ENCODE measurements around the gene CACNG1. TPM values are rescaled to one million over a fixed set of nuclear protein-coding genes. Genes with fewer than 3 reads are reported as not detected.

CACNG1 gene
- total and polyA plus RNA-seq, 2 experiments from 2014 or later = not detected

DNA sequence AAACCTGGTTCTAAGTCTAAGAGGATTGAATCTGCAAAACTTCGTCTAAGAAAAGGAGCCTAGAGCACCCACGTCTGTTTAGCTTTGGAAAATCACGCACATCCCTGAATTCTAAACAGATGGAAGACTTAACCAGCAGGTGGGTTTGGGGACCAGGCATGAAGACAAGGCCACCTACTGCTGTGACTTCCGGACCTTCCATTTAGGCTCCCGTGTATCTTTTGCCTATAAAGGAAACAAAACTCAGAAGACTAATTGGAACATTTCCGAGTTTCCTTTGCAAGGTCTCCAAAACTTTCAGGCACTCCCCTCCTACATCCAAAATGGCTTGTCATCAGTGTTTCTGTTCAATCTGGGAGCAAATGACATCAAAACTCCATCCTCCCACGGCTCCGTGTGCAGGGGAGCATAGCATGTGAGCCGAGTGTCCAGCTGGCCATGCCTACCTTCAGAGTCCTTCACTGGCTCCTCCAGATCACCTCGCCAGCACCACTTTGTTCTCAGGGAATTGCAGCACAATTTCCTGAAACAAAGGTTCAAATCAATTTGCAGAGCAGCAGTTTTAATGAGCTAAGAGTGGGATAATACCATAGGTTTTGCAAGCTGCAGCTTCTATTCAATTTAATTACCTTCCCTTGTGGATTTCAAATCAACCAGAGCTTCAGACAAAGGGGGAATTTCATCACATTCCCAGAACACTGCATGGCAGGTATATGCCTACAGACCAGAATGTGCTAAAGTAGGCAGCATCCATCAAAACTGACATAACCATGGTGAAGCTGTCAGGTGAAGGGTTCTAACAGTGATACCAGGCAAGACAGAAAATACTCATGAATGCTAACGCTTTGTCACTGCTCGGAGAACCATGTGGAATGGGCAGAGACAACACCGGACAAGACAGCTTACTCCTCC lies 23.5 kb downstream of the CACNG1 start:
- Histone ChIP-seq H4K20me1 (ENCODE audit: insufficient read depth, poor library complexity, severe bottlenecking) (no peaks in the 10 kb centered on the region), H3K9me2 (replicated peaks; ENCODE audit: insufficient read depth) (no peaks in the 10 kb centered on the region), H2AFZ (no peak overlapping the region), H3K27me3 (no peaks in the 10 kb centered on the region), H3K4me3 (no peak overlapping the region), H3K79me2 (no peaks in the 10 kb centered on the region), H3K4me1 (ENCODE audit: insufficient read depth) (no peaks in the 10 kb centered on the region), H3K27ac (no peak overlapping the region), H3K36me3 (replicated peaks; ENCODE audit: insufficient read depth, low read depth) (no peaks in the 10 kb centered on the region), H3K9me3 (ENCODE audit: low read depth) (no peaks in the 10 kb centered on the region), H3K4me2 (no peak overlapping the region)
- WGBS (ENCODE audit: low lambda C conversion rate, missing lambda C conversion rate) = 86% methylated on average over 13 of the region's 13 CpGs
- no peak for DNase-seq (ENCODE audit: low spot score)
- TF ChIP-seq, protein P1, sequence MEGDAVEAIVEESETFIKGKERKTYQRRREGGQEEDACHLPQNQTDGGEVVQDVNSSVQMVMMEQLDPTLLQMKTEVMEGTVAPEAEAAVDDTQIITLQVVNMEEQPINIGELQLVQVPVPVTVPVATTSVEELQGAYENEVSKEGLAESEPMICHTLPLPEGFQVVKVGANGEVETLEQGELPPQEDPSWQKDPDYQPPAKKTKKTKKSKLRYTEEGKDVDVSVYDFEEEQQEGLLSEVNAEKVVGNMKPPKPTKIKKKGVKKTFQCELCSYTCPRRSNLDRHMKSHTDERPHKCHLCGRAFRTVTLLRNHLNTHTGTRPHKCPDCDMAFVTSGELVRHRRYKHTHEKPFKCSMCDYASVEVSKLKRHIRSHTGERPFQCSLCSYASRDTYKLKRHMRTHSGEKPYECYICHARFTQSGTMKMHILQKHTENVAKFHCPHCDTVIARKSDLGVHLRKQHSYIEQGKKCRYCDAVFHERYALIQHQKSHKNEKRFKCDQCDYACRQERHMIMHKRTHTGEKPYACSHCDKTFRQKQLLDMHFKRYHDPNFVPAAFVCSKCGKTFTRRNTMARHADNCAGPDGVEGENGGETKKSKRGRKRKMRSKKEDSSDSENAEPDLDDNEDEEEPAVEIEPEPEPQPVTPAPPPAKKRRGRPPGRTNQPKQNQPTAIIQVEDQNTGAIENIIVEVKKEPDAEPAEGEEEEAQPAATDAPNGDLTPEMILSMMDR (IDR thresholded peaks at IDR 0.05; ENCODE audit: poor library complexity) = no peak

DNA sequence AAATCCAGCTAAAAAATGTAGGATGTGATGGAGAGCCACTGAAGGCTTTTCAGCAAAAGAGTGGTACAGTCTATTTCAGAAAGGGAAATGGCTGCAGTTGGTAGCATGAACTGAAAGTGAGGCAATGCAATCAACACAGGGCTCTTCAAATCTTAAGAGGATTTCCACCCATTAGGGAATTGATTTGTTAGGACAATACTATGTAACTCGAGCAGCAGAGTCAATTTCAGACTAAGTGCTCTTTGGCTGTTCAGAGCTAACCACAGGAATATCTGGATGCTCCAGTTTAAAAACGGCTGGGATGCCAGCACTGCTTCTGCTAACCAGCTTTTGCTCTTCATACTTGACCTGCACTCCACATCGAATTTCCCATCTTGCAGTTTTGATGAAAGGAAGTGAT lies 24.6 kb downstream of the CACNG1 start:
- no peaks in the 10 kb centered on the region for H3K27me3 ChIP-seq
- DNase-seq (ENCODE audit: low spot score) = no peak
- H3K4me3 ChIP-seq = no peak overlapping the region
- TF ChIP-seq EZH2phosphoT487 (IDR thresholded peaks at IDR 0.05; ENCODE audit: low read depth, severe bottlenecking, unreplicated experiment) (no peak), EZH2 (IDR thresholded peaks at IDR 0.05; ENCODE audit: borderline replicate concordance) (no peak)
- TF ChIP-seq, protein P1 (IDR thresholded peaks at IDR 0.05; ENCODE audit: poor library complexity) = no peak
- no peaks in the 10 kb centered on the region for H3K9me3 ChIP-seq (ENCODE audit: low read depth)
- WGBS (ENCODE audit: low lambda C conversion rate, missing lambda C conversion rate) = 71% methylated on average over 3 of the region's 3 CpGs
- H3K4me1 ChIP-seq (ENCODE audit: insufficient read depth) = no peaks in the 10 kb centered on the region
- no peaks in the 10 kb centered on the region for H3K36me3 ChIP-seq (replicated peaks; ENCODE audit: insufficient read depth, low read depth)
- no peaks in the 10 kb centered on the region for H4K20me1 ChIP-seq (ENCODE audit: insufficient read depth, poor library complexity, severe bottlenecking)
- no peak overlapping the region for H3K4me2 ChIP-seq
- no peaks in the 10 kb centered on the region for H3K9me2 ChIP-seq (replicated peaks; ENCODE audit: insufficient read depth)
- no peaks in the 10 kb centered on the region for H3K79me2 ChIP-seq
- H3K27ac ChIP-seq = no peak overlapping the region
- no peak overlapping the region for H2AFZ ChIP-seq

DNA sequence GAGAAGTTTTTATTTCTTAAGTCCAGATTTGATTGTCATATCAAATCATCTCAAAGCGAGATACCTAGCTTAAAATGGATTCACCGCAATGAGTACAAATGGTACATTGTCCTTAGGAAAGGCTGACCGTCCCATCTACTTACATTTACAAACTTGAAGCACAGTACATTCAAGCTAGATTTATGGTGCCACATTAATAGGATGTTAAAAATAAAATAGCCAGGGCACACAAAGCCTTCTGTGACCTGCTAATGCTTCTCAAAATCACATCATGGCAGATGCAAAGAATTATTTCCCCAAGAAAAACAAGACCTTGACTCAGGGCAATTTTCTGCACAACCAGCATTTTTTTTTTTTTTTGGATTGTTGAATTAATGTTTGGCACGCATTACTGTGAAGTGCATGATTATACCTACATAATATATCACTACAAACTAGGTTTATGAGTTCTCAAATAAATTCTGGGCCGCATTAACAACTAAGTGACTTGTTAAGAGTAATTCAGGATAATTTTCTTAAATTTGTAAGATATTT lies 25.3 kb downstream of the CACNG1 start:
- Histone ChIP-seq H3K9me2 (replicated peaks; ENCODE audit: insufficient read depth) (no peaks in the 10 kb centered on the region), H3K9me3 (ENCODE audit: low read depth) (no peaks in the 10 kb centered on the region), H4K20me1 (ENCODE audit: insufficient read depth, poor library complexity, severe bottlenecking) (no peaks in the 10 kb centered on the region), H3K4me3 (no peak overlapping the region), H3K4me2 (no peak overlapping the region), H3K36me3 (replicated peaks; ENCODE audit: insufficient read depth, low read depth) (no peaks in the 10 kb centered on the region), H3K4me1 (ENCODE audit: insufficient read depth) (peaks cover 3% of the 10 kb centered on the region), H3K79me2 (no peaks in the 10 kb centered on the region), H3K27ac (no peak overlapping the region), H3K27me3 (no peaks in the 10 kb centered on the region), H2AFZ (no peak overlapping the region)
- 84% methylated on average over 5 of the region's 5 CpGs for WGBS (ENCODE audit: low lambda C conversion rate, missing lambda C conversion rate)
- no peak for DNase-seq (ENCODE audit: low spot score)
- TF ChIP-seq, protein P1 (IDR thresholded peaks at IDR 0.05; ENCODE audit: poor library complexity) = no peak
- TF ChIP-seq EZH2phosphoT487 (IDR thresholded peaks at IDR 0.05; ENCODE audit: low read depth, severe bottlenecking, unreplicated experiment) = no peak
- TF ChIP-seq EZH2 (IDR thresholded peaks at IDR 0.05; ENCODE audit: borderline replicate concordance) = no peak

Measured in hepatocyte (in vitro differentiated cells).